Stimulated activated naive CD8-positive, alpha-beta T cell treated with anti-CD3 and anti-CD28 coated beads, Interleukin-15, amount 100 ng/mL, for 72 hours (primary cell): ENCODE measurements around the gene IKZF3.
A peak's percentile ranks its signal among the peaks of the same experiment; 100 is the strongest.
"Not testable (repeated sequence)": the region's sequence is repeated elsewhere in the genome, so short reads cannot be mapped to it uniquely, and the experiment has no call there.

Experiments
- ATAC-seq: fragments of 150-1000 bp; cut with Tn5 transposase; 2 replicates; pipeline ENCODE4 v1.10.0; 2021; ENCODE audit warnings: mild to moderate bottlenecking, moderate library complexity
- DNase-seq, 2 donors: peaks; one replicate each; pipeline ENCODE4 v3.0.0; 2021 to 2022
- H3K27ac Mint-ChIP-seq, 2 donors: one replicate each; pipeline ENCODE4 v1.8.0; 2022; ENCODE audit warnings: mild to moderate bottlenecking in 2 of 2, mixed read lengths in 2 of 2, moderate library complexity in 2 of 2
- H3K27me3 Mint-ChIP-seq: one replicate; pipeline ENCODE4 v1.8.0; 2022; ENCODE audit warnings: mixed read lengths
- H3K4me1 Mint-ChIP-seq: one replicate; pipeline ENCODE4 v1.8.0; 2022; ENCODE audit warnings: mild to moderate bottlenecking, mixed read lengths
- H3K4me3 Mint-ChIP-seq, 2 donors: one replicate each; pipeline ENCODE4 v1.8.0; 2022; ENCODE audit warnings: mild to moderate bottlenecking in 2 of 2, mixed read lengths in 2 of 2, moderate library complexity in 1 of 2
- H3K9me3 Mint-ChIP-seq, 2 donors: one replicate each; pipeline ENCODE4 v1.8.0; 2022; ENCODE audit warnings: mixed read lengths in 2 of 2

The IKZF3 gene

DNA sequence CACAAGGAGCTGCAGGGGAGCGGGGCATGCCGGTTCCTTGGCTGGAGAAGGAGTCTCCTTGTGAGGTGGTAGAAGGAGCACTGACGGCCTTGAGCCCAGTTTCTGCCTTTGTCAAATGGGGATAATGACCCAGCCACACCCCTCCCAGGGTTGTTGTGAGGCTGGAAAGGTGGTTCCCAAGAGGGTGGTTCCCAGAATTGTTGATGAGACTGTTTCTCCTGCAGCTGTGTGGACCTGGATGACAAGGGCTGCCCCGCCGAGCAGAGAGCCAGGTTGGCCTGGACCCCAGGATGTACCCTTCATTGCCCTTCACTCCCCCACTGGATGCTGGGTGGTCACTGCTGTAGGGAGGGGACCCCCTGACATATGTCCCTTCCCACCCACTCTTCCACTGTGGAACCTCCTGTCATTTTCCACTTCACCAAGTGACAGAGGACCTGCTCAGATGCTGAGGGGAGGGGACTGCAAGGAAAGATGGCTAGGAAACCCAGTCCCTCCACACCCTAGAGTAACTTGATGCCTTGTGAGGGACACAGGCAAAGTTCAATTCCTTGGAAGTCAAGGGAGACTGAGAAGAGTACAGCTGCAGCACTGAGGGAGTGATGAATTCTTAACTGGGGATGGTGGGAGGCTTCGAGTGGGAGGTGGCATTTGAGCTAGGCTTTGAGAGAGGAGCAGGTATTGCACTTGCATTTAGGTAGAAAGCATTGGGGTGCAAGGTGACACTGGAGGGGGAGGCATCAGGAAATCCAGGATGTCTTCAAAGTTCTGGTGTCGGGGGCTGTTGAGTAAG, 144.4 kb downstream of the IKZF3 start:
- Mint-ChIP-seq H3K9me3 (no peaks in the 10 kb centered on the region), H3K4me3 (no peak overlapping the region), H3K27me3 (no peaks in the 10 kb centered on the region), H3K4me1 (peaks cover 5% of the 10 kb centered on the region), H3K27ac (no peak overlapping the region)
- DNase-seq (no peak), ATAC-seq (no peak)

DNA sequence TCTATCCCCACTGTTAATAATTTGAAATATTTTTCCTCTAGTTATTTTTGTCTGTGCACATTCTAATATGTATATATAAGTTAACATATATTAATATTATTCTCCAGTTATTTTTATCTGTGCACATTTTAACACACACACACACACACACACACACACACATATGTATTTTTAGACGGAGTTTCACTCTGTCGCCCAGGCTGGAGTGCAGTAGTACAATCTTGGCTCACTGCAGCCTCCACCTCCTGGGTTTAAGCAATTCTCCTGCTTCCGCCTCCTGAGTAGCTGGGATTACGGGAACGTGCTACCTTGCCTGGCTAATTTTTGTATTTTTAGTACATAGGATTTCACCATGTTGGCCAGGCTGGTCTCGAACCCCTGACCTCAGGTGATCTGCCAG, 146.5 kb downstream of the IKZF3 start:
- Mint-ChIP-seq H3K27me3 (no peaks in the 10 kb centered on the region), H3K27ac (no peak overlapping the region), H3K4me3 (no peak overlapping the region), H3K4me1 (no peaks in the 10 kb centered on the region), H3K9me3 (no peaks in the 10 kb centered on the region)
- ATAC-seq (no peak), DNase-seq (no peak)

DNA sequence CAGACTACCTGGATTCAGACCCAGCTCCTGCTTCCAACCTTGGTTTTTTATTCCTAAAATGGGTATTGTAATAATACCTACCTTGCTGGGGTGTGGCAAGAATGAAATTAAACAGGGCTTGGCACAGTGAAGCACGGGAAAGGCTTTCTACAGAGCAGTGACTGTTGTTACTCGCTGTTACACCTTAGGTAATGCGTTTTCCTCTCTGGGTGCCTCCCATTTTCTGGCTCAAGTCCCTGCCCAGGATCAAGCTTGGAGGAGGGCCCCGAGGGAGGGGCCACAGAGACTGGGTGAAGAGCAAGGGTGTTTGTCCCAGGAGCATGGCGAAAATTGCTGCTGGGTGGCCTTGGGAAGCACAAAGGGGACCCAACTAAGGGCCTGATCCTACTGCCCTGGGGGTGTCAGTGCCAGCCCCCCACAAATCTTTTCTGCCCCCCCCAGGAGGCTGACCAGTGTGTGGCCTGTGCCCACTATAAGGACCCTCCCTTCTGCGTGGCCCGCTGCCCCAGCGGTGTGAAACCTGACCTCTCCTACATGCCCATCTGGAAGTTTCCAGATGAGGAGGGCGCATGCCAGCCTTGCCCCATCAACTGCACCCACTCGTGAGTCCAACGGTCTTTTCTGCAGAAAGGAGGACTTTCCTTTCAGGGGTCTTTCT, 147.1 kb downstream of the IKZF3 start:
- H3K4me3 Mint-ChIP-seq: no peak overlapping the region
- H3K27me3 Mint-ChIP-seq: no peaks in the 10 kb centered on the region
- no peaks in the 10 kb centered on the region for H3K4me1 Mint-ChIP-seq
- H3K9me3 Mint-ChIP-seq: no peaks in the 10 kb centered on the region
- ATAC-seq: no peak
- H3K27ac Mint-ChIP-seq: peak overlapping the region in 1 of 2 donors; percentile 37
- no peak for DNase-seq

DNA sequence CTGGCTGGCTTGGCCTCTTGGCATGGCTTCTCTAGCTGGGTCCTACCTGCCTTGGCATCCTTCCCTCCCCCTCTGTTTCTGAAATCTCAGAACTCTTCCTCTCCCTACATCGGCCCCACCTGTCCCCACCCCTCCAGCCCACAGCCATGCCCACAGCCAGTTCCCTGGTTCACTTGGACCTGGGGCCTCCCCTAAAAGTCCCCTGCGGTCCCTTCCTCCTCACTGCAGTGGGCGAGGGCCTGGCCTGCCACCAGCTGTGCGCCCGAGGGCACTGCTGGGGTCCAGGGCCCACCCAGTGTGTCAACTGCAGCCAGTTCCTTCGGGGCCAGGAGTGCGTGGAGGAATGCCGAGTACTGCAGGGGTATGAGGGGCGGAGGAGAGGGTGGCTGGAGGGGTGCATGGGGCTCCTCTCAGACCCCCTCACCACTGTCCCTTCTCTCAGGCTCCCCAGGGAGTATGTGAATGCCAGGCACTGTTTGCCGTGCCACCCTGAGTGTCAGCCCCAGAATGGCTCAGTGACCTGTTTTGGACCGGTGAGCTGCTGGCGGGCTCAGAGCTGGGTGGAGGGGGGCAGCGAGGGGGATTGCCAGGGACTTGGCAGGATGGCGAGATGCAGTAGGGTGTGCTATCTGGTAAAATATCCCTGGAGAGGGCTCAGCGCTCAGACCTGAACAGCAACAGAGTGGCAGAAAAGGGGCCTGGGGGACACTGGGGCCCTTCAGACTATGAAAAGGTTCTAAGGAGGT, 147.9 kb downstream of the IKZF3 start:
- H3K4me1 Mint-ChIP-seq: no peaks in the 10 kb centered on the region
- peak overlapping the region in 1 of 2 donors; percentile 42 for H3K27ac Mint-ChIP-seq
- DNase-seq: no peak
- H3K9me3 Mint-ChIP-seq: no peaks in the 10 kb centered on the region
- no peak for ATAC-seq
- H3K4me3 Mint-ChIP-seq: no peak overlapping the region
- no peaks in the 10 kb centered on the region for H3K27me3 Mint-ChIP-seq

DNA sequence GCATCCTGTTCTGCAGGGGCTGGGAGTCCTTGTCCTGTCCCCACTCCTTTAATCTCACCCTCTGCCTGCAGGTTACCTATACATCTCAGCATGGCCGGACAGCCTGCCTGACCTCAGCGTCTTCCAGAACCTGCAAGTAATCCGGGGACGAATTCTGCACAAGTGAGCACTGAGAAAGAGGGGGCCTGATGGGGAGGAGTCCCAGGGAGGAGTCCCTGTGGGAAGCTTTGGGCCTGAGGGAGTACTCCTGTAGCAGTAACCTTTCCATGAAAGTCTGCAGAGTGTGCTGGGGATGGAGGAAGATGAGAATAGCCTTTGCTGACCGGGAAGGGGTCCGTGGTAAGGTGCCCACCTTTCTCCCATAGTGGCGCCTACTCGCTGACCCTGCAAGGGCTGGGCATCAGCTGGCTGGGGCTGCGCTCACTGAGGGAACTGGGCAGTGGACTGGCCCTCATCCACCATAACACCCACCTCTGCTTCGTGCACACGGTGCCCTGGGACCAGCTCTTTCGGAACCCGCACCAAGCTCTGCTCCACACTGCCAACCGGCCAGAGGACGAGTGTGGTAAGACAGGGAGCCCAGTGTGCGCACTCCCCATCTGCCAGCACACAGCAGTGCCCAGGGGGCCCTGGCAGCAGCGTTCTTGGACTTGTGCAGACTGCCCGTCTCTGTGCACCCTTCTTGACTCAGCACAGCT, 148.6 kb downstream of the IKZF3 start:
- ATAC-seq: no peak
- no peaks in the 10 kb centered on the region for H3K4me1 Mint-ChIP-seq
- H3K27ac Mint-ChIP-seq: no peak overlapping the region
- H3K9me3 Mint-ChIP-seq: no peaks in the 10 kb centered on the region
- DNase-seq: no peak
- H3K27me3 Mint-ChIP-seq: no peaks in the 10 kb centered on the region
- H3K4me3 Mint-ChIP-seq: no peak overlapping the region

DNA sequence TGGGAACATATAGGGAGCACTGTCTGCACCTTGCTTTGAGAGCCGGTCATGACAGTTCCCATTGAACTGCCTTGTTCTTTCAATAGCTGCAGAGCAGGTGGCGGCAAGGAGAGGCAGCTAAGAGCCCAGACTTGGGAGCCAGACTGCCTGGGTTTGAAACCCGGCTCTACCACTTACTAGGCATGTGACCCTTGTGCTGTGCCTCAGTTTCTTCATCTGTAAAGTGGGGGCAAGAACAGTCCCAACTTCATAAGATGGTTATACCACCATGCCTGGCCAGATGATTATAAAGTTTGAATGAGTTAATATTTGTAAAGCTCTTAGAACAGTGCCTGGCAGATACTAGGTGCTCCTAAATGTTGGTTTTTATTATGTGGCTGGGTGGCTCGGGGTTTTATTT, 149.9 kb downstream of the IKZF3 start:
- Mint-ChIP-seq H3K27ac (no peak overlapping the region), H3K27me3 (no peaks in the 10 kb centered on the region), H3K4me3 (no peak overlapping the region), H3K4me1 (no peaks in the 10 kb centered on the region), H3K9me3 (no peaks in the 10 kb centered on the region)
- DNase-seq: no peak
- ATAC-seq: no peak

DNA sequence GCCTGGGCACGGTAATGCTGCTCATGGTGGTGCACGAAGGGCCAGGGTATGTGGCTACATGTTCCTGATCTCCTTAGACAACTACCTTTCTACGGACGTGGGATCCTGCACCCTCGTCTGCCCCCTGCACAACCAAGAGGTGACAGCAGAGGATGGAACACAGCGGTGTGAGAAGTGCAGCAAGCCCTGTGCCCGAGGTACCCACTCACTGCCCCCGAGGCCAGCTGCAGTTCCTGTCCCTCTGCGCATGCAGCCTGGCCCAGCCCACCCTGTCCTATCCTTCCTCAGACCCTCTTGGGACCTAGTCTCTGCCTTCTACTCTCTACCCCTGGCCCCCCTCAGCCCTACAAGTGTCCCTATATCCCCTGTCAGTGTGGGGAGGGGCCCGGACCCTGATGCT, 152.3 kb downstream of the IKZF3 start:
- Mint-ChIP-seq H3K9me3 (no peaks in the 10 kb centered on the region), H3K27ac (no peak overlapping the region)
- no peak for ATAC-seq

DNA sequence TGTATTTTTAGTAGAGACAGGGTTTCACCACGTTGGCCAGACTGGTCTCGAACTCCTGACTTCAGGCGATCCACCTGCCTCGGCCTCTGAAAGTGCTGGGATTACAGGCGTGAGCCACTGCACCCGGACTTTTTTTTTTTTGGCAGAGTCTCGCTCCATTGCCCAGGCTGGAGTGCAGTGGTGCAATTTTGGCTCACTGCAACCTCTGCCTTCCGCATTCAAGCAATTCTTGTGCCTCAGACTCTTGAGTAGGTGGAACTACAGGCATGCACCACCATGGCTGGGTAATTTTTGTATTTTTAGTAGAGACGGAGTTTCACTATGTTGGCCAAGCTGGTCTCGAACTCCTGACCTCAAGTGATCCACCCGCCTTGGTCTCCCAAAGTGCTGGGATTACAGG, 153.0 kb downstream of the IKZF3 start:
- DNase-seq, ATAC-seq, H3K27me3 Mint-ChIP-seq, H3K9me3 Mint-ChIP-seq, H3K4me3 Mint-ChIP-seq, H3K27ac Mint-ChIP-seq: not testable (repeated sequence)
- peaks cover 15% of the 10 kb centered on the region for H3K4me1 Mint-ChIP-seq

More for the DNA sequence above, 152.3 kb downstream of the IKZF3 start:
- Mint-ChIP-seq H3K27me3 (no peaks in the 10 kb centered on the region), H3K4me3 (no peak overlapping the region), H3K4me1 (peaks cover 9% of the 10 kb centered on the region)
- no peak for DNase-seq

DNA sequence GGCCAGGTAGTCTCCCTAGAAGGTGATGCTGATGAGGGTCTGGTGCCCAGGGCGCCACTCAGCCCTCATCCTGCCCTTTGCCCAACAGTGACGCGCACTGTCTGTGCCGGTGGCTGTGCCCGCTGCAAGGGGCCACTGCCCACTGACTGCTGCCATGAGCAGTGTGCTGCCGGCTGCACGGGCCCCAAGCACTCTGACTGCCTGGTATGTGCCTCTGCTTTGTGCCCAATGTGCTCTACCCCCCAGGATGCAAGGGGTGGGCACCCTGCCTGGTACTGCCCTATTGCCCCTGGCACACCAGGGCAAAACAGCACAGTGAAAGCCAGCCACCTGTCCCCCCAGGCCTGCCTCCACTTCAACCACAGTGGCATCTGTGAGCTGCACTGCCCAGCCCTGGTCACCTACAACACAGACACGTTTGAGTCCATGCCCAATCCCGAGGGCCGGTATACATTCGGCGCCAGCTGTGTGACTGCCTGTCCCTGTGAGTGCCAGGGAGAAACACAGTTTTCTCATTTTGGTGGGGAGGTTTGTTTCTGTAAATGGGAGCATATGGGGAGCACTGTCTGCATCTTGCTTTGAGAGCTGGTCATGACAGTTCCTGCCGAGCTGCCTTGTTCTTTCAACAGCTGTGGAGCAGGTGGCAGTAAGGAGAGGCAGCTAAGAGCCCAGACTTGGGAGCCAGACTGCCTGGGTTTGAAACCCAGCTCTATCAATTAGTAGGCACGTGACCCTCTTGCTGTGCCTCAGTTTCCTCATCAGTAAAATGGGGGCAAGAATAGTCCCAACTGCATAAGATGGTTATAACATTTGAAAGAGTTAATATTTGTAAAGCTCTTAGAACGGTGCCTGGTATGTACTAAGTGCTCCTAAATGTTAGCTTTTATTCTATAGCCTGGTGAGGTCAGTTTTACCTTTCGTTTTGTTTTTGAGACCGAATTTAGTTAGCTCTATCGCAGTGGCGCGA, 153.8 kb downstream of the IKZF3 start:
- DNase-seq: no peak
- ATAC-seq: no peak
- Mint-ChIP-seq H3K9me3 (no peaks in the 10 kb centered on the region), H3K27ac (no peak overlapping the region), H3K27me3 (no peaks in the 10 kb centered on the region), H3K4me3 (no peak overlapping the region), H3K4me1 (peaks cover 15% of the 10 kb centered on the region)

DNA sequence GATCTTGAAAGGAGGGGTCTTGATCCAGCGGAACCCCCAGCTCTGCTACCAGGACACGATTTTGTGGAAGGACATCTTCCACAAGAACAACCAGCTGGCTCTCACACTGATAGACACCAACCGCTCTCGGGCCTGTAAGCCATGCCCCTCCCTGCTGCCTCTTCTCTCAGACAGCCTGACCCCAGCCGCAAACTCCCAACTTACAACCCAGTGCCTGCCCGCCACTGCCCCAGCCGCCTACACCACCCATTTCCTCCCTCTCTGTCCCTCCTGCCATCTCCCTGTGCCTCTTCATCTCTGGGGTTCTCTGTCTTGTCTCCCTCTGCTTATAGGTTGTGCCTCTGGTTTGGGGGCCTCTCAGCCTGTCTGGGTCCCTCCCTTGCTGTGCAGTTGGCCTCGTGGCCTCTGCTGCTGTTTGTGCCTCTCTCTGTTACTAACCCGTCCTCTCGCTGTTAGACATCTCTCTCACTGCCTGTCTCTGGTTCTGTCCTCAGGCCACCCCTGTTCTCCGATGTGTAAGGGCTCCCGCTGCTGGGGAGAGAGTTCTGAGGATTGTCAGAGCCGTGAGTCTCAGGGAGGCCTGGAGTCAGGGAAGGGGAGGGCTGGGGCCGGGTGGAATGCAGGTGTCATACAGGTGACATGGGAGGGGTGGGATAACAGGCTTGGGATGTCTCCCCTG, 154.7 kb downstream of the IKZF3 start:
- DNase-seq (no peak), ATAC-seq (peak; percentile 35)
- peaks cover 15% of the 10 kb centered on the region for H3K4me1 Mint-ChIP-seq
- H3K4me3 Mint-ChIP-seq: no peak overlapping the region
- H3K27me3 Mint-ChIP-seq: no peaks in the 10 kb centered on the region
- H3K27ac Mint-ChIP-seq: no peak overlapping the region
- H3K9me3 Mint-ChIP-seq: no peaks in the 10 kb centered on the region
